NB4 (cell line): Measurements from ENCODE around the gene BTG2.

Experiments
- CTCF ChIP-seq: IDR thresholded peaks from one replicate; pipeline ENCODE4 v1.5.1; 2012; ENCODE audit warnings: low read depth, low read length
- MAX ChIP-seq: IDR thresholded peaks from 2 replicates; pipeline ENCODE4 v1.6.1; 2011; ENCODE audit warnings: low read depth, low read length
- POLR2A ChIP-seq: IDR thresholded peaks from 2 replicates; pipeline ENCODE4 v1.6.1; 2011; ENCODE audit warnings: mild to moderate bottlenecking; ENCODE audit not compliant: insufficient read length; ENCODE audit errors: extremely low read depth

- TF ChIP-seq CTCF (no peak), POLR2A (no peak), MAX (no peak)
These were observed 12.3 kb downstream of the BTG2 start for GRCh38 chr1:203317429-203318228.
